ENCODE data around the gene MTF1.

MTF1 gene

GRCh38 chr1:37890378-37891014, 31.1 kb upstream of the MTF1 start:
- Histone ChIP-seq H2AFZ (ENCODE audit: low read depth, low read length) (no peak overlapping the region), H3K9me3 (ENCODE audit: low read length) (no peaks in the 10 kb centered on the region), H3K4me1 (ENCODE audit: insufficient read depth, low read length) (no peaks in the 10 kb centered on the region), H3K36me3 (ENCODE audit: insufficient read depth, low read length) (peaks cover 36% of the 10 kb centered on the region), H3K27me3 (ENCODE audit: insufficient read depth, low read length) (no peaks in the 10 kb centered on the region), H3K4me3 (ENCODE audit: low read length) (no peak overlapping the region)

DNA sequence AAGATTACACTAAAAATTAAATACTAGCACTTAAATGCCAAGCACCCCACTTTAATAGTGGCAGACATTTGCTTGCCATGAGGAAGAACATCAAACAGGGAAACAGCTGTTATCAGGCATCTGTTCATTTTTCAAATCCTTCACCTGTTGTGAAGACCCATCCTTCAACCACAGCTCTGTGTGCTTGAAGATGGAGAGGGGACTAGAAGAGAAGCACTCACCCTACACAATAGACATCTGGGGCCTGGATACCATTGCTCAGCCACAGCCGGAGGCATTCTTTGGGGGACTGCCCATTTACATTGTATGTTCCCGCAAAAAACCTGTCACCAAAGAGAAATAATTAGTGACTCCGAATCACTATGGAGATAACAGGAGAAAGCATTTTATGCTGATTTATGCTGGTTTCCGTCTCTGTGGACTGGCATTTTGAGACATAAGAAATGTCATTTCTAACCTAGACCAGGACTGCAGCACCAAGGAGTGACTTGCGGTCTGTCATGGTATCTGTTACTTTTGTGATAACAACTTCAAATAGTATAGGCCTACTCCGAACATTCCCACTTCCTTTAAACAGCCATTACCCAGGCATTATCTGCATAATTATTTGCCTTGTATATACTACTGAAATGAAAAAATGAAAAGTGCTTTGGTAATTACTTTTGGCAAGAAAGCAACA, 28.8 kb upstream of the MTF1 start:
- H3K27me3 ChIP-seq (ENCODE audit: insufficient read depth, low read length) = no peaks in the 10 kb centered on the region

DNA sequence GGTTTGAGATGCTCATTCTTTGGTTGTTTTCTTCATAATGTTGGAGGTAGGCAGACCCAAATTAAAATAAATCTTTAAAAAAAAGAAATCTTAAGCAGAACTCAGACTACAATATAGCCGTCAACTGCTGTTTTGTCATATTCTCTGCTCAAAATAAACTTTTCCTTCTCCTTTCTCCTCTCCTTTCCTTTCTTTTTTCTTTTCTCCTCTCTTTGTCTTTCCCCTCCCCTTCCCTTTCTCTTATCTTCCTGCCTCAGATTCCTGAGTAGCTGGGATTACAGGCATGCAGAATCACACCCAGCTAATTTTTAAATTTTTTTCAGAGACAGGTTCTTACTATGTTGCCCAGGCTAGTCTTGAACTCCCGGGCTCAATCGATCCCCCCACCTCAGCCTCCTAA, 24.8 kb upstream of the MTF1 start:
- Histone ChIP-seq H3K4me3 (ENCODE audit: low read length) (no peak overlapping the region), H3K27me3 (ENCODE audit: insufficient read depth, low read length) (no peaks in the 10 kb centered on the region), H3K36me3 (ENCODE audit: insufficient read depth, low read length) (peaks cover 70% of the 10 kb centered on the region), H3K4me1 (ENCODE audit: insufficient read depth, low read length) (no peaks in the 10 kb centered on the region), H2AFZ (ENCODE audit: low read depth, low read length) (no peak overlapping the region), H3K9me3 (ENCODE audit: low read length) (no peaks in the 10 kb centered on the region)

More for the DNA sequence above, 28.8 kb upstream of the MTF1 start:
- Histone ChIP-seq H3K9me3 (ENCODE audit: low read length) (no peaks in the 10 kb centered on the region), H3K36me3 (ENCODE audit: insufficient read depth, low read length) (peaks cover 42% of the 10 kb centered on the region), H3K4me1 (ENCODE audit: insufficient read depth, low read length) (no peaks in the 10 kb centered on the region), H3K4me3 (ENCODE audit: low read length) (no peak overlapping the region), H2AFZ (ENCODE audit: low read depth, low read length) (no peak overlapping the region)

DNA sequence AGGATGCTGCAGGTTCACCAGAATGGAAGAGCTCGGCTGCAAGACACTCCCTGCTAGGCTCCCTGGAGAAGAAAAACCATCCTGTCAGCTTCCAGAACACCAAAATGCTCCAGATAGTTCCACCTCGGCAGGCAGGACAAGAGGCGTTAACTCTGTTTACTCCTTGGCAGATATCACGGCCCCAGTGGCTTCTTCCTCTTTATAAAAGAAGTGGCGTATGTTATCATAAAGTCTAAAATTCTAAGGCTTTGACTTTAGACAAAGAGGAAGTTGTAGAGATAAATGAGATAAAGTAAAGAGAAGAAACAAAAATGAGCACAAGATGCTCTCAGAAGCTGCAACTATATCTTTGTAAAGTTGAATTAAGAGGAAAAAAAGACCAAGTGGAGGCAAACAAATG, 24.3 kb upstream of the MTF1 start:
- H3K9me3 ChIP-seq (ENCODE audit: low read length) = no peaks in the 10 kb centered on the region
- no peak overlapping the region for H2AFZ ChIP-seq (ENCODE audit: low read depth, low read length)
- H3K4me3 ChIP-seq (ENCODE audit: low read length) = no peak overlapping the region
- H3K4me1 ChIP-seq (ENCODE audit: insufficient read depth, low read length) = no peaks in the 10 kb centered on the region
- H3K27me3 ChIP-seq (ENCODE audit: insufficient read depth, low read length) = no peaks in the 10 kb centered on the region
- H3K36me3 ChIP-seq (ENCODE audit: insufficient read depth, low read length) = peaks cover 66% of the 10 kb centered on the region

DNA sequence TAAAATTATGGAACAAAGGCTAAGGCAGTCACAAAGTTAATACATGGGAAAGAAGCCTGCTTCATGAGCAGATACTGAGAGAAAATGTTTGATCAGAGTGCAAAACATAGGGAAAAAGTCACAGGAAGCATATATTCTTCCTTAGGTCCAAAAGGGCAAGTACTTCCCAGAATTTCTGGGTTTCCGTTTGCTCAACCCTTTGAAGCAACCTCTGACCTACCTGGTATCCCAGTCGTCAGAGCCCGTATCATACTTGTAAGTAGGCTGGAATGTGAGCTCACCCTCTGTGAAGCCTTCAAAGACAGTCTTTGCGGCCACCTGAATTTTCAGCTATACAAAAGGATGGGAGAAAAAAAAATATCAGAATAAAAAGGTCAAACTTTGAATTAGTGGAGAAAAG, 20.5 kb upstream of the MTF1 start:
- Histone ChIP-seq H3K36me3 (ENCODE audit: insufficient read depth, low read length) (peaks cover 55% of the 10 kb centered on the region), H3K27me3 (ENCODE audit: insufficient read depth, low read length) (no peaks in the 10 kb centered on the region), H3K9me3 (ENCODE audit: low read length) (no peaks in the 10 kb centered on the region), H2AFZ (ENCODE audit: low read depth, low read length) (no peak overlapping the region), H3K4me3 (ENCODE audit: low read length) (no peak overlapping the region), H3K4me1 (ENCODE audit: insufficient read depth, low read length) (no peaks in the 10 kb centered on the region)

DNA sequence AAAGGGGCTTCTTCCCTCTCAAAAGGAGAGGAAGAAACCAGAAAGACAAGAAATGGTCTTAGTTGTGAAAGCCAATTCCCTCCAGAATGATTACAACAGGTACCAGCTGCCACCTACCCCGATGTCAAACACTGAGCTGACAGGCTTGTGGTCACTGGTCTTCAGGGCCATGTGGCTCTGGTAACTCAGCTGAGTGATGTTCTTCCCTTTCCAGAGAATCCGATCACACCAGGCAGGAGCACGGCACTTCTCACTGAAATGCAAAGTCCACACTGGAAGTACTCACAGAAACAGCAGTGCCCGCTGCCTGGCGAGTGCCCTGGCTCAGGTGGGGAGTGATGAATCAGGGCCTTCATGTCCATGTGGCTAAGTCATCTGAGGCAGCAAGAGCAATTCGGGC, 18.7 kb upstream of the MTF1 start:
- no peaks in the 10 kb centered on the region for H3K4me1 ChIP-seq (ENCODE audit: insufficient read depth, low read length)
- no peaks in the 10 kb centered on the region for H3K9me3 ChIP-seq (ENCODE audit: low read length)
- no peak overlapping the region for H3K4me3 ChIP-seq (ENCODE audit: low read length)
- H3K36me3 ChIP-seq (ENCODE audit: insufficient read depth, low read length) = peaks cover 67% of the 10 kb centered on the region
- no peak overlapping the region for H2AFZ ChIP-seq (ENCODE audit: low read depth, low read length)
- H3K27me3 ChIP-seq (ENCODE audit: insufficient read depth, low read length) = no peaks in the 10 kb centered on the region

- Histone ChIP-seq H3K4me3 (ENCODE audit: low read length) (no peak overlapping the region), H3K9me3 (ENCODE audit: low read length) (no peaks in the 10 kb centered on the region), H3K4me1 (ENCODE audit: insufficient read depth, low read length) (no peaks in the 10 kb centered on the region), H2AFZ (ENCODE audit: low read depth, low read length) (no peak overlapping the region), H3K27me3 (ENCODE audit: insufficient read depth, low read length) (no peaks in the 10 kb centered on the region), H3K36me3 (ENCODE audit: insufficient read depth, low read length) (peaks cover 60% of the 10 kb centered on the region)
These were observed 16.4 kb upstream of the MTF1 start for GRCh38 chr1:37875833-37876232.

- Histone ChIP-seq H2AFZ (ENCODE audit: low read depth, low read length) (no peak overlapping the region), H3K36me3 (ENCODE audit: insufficient read depth, low read length) (peaks cover 54% of the 10 kb centered on the region), H3K4me1 (ENCODE audit: insufficient read depth, low read length) (no peaks in the 10 kb centered on the region), H3K4me3 (ENCODE audit: low read length) (no peak overlapping the region), H3K27me3 (ENCODE audit: insufficient read depth, low read length) (no peaks in the 10 kb centered on the region), H3K9me3 (ENCODE audit: low read length) (no peaks in the 10 kb centered on the region)
These were observed 13.3 kb upstream of the MTF1 start for GRCh38 chr1:37872692-37873091.

DNA sequence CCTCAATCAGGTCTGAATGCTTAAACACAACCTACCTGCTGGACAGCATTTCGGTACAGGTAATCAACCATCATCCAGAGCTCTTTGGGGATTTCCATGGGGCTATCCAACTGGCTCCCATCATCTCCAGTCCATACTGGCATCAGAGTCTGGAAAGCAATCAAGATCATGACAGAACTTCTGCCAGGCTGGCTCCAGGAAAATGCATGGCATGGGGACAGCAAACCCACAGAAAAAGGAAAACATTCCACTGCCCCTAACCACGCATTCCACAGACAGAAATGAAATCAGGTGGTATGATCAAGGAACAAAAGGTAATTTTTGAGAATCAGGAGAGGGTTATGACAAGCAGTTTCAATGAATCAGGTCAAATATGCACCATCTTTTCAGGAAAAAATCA, 9.1 kb upstream of the MTF1 start:
- no peaks in the 10 kb centered on the region for H3K9me3 ChIP-seq (ENCODE audit: low read length)
- peaks cover 49% of the 10 kb centered on the region for H3K36me3 ChIP-seq (ENCODE audit: insufficient read depth, low read length)
- H3K4me3 ChIP-seq (ENCODE audit: low read length) = no peak overlapping the region
- H3K4me1 ChIP-seq (ENCODE audit: insufficient read depth, low read length) = no peaks in the 10 kb centered on the region
- no peak overlapping the region for H2AFZ ChIP-seq (ENCODE audit: low read depth, low read length)
- H3K27me3 ChIP-seq (ENCODE audit: insufficient read depth, low read length) = no peaks in the 10 kb centered on the region

- Histone ChIP-seq H3K4me3 (ENCODE audit: low read length) (no peak overlapping the region), H3K4me1 (ENCODE audit: insufficient read depth, low read length) (no peaks in the 10 kb centered on the region), H3K36me3 (ENCODE audit: insufficient read depth, low read length) (peaks cover 45% of the 10 kb centered on the region), H2AFZ (ENCODE audit: low read depth, low read length) (no peak overlapping the region), H3K9me3 (ENCODE audit: low read length) (no peaks in the 10 kb centered on the region), H3K27me3 (ENCODE audit: insufficient read depth, low read length) (no peaks in the 10 kb centered on the region)
These were observed 8.4 kb upstream of the MTF1 start for GRCh38 chr1:37867784-37868183.

- Histone ChIP-seq H3K27me3 (ENCODE audit: insufficient read depth, low read length) (no peaks in the 10 kb centered on the region), H3K4me3 (ENCODE audit: low read length) (no peak overlapping the region), H2AFZ (ENCODE audit: low read depth, low read length) (no peak overlapping the region), H3K4me1 (ENCODE audit: insufficient read depth, low read length) (no peaks in the 10 kb centered on the region), H3K36me3 (ENCODE audit: insufficient read depth, low read length) (peaks cover 40% of the 10 kb centered on the region), H3K9me3 (ENCODE audit: low read length) (no peaks in the 10 kb centered on the region)
These were observed 7.1 kb upstream of the MTF1 start for GRCh38 chr1:37866491-37866890.

- Histone ChIP-seq H3K36me3 (ENCODE audit: insufficient read depth, low read length) (peaks cover 40% of the 10 kb centered on the region), H2AFZ (ENCODE audit: low read depth, low read length) (no peak overlapping the region)
These were observed 6.1 kb upstream of the MTF1 start for GRCh38 chr1:37865348-37866120.

DNA sequence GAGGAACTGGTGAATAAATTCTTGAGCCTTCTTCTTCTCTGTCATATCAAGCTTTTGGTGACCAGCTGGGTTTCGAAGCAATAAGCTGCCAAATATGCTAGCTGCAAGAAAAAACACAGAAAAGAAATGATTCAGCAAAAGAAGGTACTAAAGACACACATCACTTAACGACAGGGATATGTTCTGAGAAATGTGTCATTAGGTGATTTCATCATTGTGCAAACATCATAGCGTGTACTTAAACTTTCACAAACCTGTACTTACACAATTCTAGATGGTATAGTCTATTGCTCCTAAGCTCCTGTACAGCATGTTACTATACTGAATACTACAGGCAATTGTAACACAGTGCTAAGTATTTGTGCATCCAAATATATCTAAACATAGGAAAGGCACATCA, 2.9 kb upstream of the MTF1 start:
- Histone ChIP-seq H3K4me1 (ENCODE audit: insufficient read depth, low read length) (peaks cover 15% of the 10 kb centered on the region), H2AFZ (ENCODE audit: low read depth, low read length) (no peak overlapping the region), H3K36me3 (ENCODE audit: insufficient read depth, low read length) (peaks cover 31% of the 10 kb centered on the region), H3K9me3 (ENCODE audit: low read length) (no peaks in the 10 kb centered on the region), H3K27me3 (ENCODE audit: insufficient read depth, low read length) (no peaks in the 10 kb centered on the region), H3K4me3 (ENCODE audit: low read length) (no peak overlapping the region)

More at GRCh38 chr1:37865348-37866120, 6.1 kb upstream of the MTF1 start:
- Histone ChIP-seq H3K4me1 (ENCODE audit: insufficient read depth, low read length) (no peaks in the 10 kb centered on the region), H3K4me3 (ENCODE audit: low read length) (no peak overlapping the region), H3K9me3 (ENCODE audit: low read length) (no peaks in the 10 kb centered on the region), H3K27me3 (ENCODE audit: insufficient read depth, low read length) (no peaks in the 10 kb centered on the region)

Measured in neuron (in vitro differentiated cells).